Prostate gland (tissue), 2 donors: ENCODE results near the gene LGALS1. TPM values are rescaled to one million over a fixed set of nuclear protein-coding genes. Genes with fewer than 3 reads are reported as not detected.

Experiments
- DNase-seq: peaks from one replicate; pipeline ENCODE4 v3.0.0-alpha.2; 2019; ENCODE audit warnings: low spot score
- H3K27ac ChIP-seq, 2 donors: fragments of 200-600 bp; sonication (generic); 2 replicates each; pipeline ENCODE4 v1.5.1; 2017 to 2019
- H3K27me3 ChIP-seq: fragments of 200-600 bp; sonication (generic); replicated peaks from 2 replicates; pipeline ENCODE4 v1.5.1; 2019; ENCODE audit not compliant: insufficient read depth
- H3K36me3 ChIP-seq, 2 donors: fragments of 200-600 bp; sonication (generic); 1 replicate in 1 of 2; 2 replicates in 1 of 2; pipeline versions ENCODE4 v1.5.1 to v1.8.1; 2017 to 2019
- H3K4me1 ChIP-seq: fragments of 200-600 bp; sonication (generic); replicated peaks from 2 replicates; pipeline ENCODE4 v1.5.1; 2019
- H3K4me3 ChIP-seq, 2 donors: fragments of 200-600 bp; sonication (generic); 2 replicates each; pipeline ENCODE4 v1.5.1; 2017 to 2019
- H3K9me3 ChIP-seq: fragments of 200-600 bp; sonication (generic); 2 replicates; pipeline ENCODE4 v1.5.1; 2017
- POLR2A ChIP-seq: fragments of 450-650 bp; IDR thresholded peaks from one replicate; pipeline ENCODE4 v1.6.1; 2016; ENCODE audit warnings: antibody characterized with exemption, mild to moderate bottlenecking
- POLR2AphosphoS5 ChIP-seq: sonication (generic); formaldehyde crosslinking; IDR thresholded peaks from one replicate; pipeline ENCODE4 v1.6.1; 2017; ENCODE audit warnings: antibody characterized with exemption
- WGBS: methylation state at CpG from one replicate; pipeline ENCODE4 v1.1.5; 2018; 5-methylcytosine and 5-hydroxymethylcytosine counted together
- intact Hi-C: fragments of 100-400 bp; cut with DNase I; formaldehyde crosslinking; loops from one replicate; pipeline ENCODE4 v1.14.2; 2022
- total RNA-seq, 2 donors: library from RNA; depleted of rRNA; stranded (reverse); fragments of >200 nt; gene quantifications; one replicate each; pipeline ENCODE4 v1.1.0, GENCODE V29; 2016
- TF ChIP-seq, protein P1 (sequence below), 4 experiments: fragments of 200-600 bp in 2 of 4; fragments of 450-650 bp in 2 of 4; sonication (generic) in 2 of 4; IDR thresholded peaks; 1 replicate in 3 of 4; 2 replicates in 1 of 4; pipeline ENCODE4 v1.5.1; 2016 to 2019; ENCODE audit warnings: antibody characterized with exemption in 4 of 4, mild to moderate bottlenecking in 2 of 4, moderate library complexity in 2 of 4

The LGALS1 gene
- total RNA-seq, 2 donors from 2014 or later, result 365 to 1,063 TPM

DNA sequence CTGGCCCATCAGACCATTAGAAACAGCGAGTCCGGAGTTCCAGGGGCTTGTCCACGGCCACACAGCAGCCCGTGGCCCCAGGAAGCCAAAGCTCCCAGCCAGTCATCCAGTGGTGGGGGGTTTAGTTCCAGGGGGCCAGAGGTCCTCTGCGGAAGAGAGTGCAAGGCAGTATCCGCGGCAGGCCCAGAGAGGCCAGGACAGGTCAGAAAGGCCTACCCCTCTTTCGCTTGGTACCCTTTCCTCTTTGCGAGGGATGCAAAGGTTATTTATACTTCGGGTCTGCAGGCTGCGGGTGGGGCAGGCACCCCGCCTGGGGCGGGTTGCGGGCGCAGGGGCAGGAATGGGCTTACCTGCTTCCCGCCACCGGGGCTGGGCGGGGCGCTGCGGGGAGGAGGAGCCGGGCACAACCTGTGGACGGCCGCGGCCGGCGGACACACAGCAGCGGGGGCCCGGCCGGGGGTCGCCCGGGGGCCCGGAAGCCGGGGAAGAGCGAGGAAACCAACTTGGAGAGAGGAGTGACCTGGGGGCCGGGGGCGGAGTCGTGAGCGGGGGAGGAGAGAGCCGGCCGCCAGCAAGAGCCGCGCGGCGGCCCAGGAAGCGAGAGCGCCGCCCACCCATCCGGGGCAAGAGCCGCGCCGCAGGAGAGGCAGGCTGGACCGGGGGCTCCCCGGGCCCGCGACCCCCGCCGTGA, 36.2 kb upstream of the LGALS1 start, which contains the start of gene SH3BP1:
TSS of gene SH3BP1 (plus strand) at position 600 of the 691 bp plus-strand sequence. CDS start 119 bp downstream, outside the sequence.
- H3K9me3 ChIP-seq, result no peaks in the 10 kb centered on the region
- no peaks in the 10 kb centered on the region for H3K36me3 ChIP-seq
- intact Hi-C loops, result no loop called here
- H3K4me1 ChIP-seq, result no peaks in the 10 kb centered on the region
- 6% methylated on average over 39 of the region's 57 CpGs for WGBS
- peak within 1 kb of the TSS; percentile 73 to 80 for H3K27ac ChIP-seq
- no peak for DNase-seq
- peak within 1 kb of the TSS; percentile 57 for H3K4me3 ChIP-seq
- TF ChIP-seq POLR2A, result peak; percentile 60
- no peak for TF ChIP-seq POLR2AphosphoS5
- TF ChIP-seq, protein P1, sequence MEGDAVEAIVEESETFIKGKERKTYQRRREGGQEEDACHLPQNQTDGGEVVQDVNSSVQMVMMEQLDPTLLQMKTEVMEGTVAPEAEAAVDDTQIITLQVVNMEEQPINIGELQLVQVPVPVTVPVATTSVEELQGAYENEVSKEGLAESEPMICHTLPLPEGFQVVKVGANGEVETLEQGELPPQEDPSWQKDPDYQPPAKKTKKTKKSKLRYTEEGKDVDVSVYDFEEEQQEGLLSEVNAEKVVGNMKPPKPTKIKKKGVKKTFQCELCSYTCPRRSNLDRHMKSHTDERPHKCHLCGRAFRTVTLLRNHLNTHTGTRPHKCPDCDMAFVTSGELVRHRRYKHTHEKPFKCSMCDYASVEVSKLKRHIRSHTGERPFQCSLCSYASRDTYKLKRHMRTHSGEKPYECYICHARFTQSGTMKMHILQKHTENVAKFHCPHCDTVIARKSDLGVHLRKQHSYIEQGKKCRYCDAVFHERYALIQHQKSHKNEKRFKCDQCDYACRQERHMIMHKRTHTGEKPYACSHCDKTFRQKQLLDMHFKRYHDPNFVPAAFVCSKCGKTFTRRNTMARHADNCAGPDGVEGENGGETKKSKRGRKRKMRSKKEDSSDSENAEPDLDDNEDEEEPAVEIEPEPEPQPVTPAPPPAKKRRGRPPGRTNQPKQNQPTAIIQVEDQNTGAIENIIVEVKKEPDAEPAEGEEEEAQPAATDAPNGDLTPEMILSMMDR (IDR thresholded peaks at IDR 0.05), result peak in 1 of 4 experiments; percentile 20
- H3K27me3 ChIP-seq, result no peaks in the 10 kb centered on the region

DNA sequence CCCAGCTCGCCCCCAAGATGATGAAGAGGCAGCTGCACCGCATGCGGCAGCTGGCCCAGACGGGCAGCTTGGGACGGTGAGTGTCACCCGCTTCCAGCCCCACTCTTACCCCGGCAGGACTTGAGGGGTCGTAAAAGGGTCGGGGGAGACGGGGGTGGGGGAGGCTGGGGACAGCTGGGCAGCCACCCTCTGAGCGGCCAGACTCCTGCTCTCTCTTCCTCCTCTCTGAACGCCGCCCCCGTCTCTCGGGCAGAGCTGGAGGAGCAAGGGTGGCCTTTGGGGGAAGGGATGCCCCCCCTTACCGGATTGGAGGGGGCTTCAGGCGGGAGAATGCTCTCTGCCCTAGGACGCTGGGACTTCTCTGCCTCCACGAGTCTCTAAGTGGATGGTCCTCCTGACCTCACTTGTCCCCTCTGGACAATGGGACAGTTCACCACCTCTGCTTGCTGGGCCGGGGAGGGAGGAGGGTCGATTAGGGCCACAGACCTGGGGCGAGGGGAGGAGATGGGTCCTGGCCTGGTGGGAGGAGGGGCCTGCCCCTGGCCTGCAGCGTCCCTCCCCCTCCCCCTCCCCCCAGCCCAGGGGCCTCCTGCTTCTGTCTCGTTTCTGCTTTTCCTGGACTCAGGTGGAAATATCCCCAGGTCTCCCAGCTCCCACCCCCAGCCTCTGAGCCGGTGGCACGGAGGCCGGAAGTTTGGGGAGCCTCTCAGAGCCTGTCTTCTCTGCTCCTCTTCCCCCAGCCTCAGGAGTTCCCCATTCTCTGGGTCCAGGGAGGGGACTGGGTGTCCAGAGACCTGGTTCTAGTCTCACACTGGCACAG, 35.5 kb upstream of the LGALS1 start:
- no peak for TF ChIP-seq POLR2AphosphoS5
- Histone ChIP-seq H3K27me3 (no peaks in the 10 kb centered on the region), H3K4me3 (peak overlapping the region; percentile 57), H3K4me1 (no peaks in the 10 kb centered on the region), H3K27ac (peak overlapping the region; percentile 73 to 80), H3K9me3 (no peaks in the 10 kb centered on the region), H3K36me3 (no peaks in the 10 kb centered on the region)
- intact Hi-C loops, result loop anchor here (5.0 kb wide), 2 partner anchors 37 to 152 kb away; partner anchors contain the start of gene LGALS1
- no peak for DNase-seq
- 3% methylated on average over 25 of the region's 27 CpGs for WGBS

DNA sequence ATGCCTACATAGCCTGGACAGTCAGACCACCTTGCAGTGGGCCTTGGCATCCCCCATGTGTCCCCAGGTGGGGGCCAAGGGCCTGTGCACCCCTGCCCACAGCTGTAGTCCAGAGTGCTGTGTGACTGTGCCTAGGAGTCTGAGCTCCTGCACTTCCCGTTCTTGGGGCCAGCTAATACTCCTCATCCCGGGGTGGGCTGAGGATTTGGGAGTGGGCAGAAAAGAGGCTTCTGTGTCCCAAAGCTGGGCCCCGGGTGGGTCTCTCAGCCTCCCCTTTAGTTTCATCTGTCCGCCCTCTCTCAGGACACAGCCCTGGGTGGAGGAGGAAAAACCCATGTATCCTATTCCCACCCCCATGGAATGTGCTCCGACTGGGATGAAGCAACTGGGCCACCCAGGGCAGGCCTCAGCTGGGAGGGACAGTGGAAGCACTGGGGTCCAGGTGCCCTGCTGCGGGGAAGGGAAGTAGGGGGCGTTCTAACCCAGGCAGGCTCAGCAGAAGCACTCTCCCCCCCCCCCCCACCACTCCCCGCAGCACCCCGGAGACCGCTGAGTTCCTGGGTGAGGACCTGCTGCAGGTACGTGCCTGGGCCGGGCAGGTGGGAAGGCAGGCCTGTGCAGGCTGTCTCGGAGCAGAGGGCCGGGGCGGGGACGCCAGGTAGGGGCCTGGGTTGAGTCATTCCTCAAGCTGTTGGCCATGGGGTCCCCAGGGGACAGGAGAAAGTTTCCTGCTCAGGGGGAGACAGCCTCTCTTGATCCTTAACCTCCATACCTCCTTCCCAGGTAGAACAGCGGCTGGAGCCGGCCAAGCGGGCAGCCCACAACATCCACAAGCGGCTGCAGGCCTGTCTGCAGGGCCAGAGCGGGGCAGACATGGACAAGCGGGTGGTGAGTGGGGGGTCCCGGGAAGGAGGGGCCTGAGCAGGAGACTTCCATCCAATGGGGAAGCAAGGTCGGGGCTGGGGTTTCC, 34.6 kb upstream of the LGALS1 start:
- Histone ChIP-seq H3K9me3 (no peaks in the 10 kb centered on the region), H3K27ac (peak overlapping the region; percentile 73 to 80), H3K27me3 (no peaks in the 10 kb centered on the region), H3K4me3 (peak overlapping the region; percentile 57), H3K36me3 (no peaks in the 10 kb centered on the region), H3K4me1 (no peaks in the 10 kb centered on the region)
- no peak for TF ChIP-seq POLR2A
- TF ChIP-seq, protein P1 (IDR thresholded peaks at IDR 0.05), result no peak
- TF ChIP-seq POLR2AphosphoS5, result no peak
- peak; percentile 42 for DNase-seq
- 45% methylated on average over 24 of the region's 24 CpGs for WGBS
- intact Hi-C loops, result loop anchor here (5.0 kb wide), 2 partner anchors 36 to 151 kb away; partner anchors contain the start of gene LGALS1

DNA sequence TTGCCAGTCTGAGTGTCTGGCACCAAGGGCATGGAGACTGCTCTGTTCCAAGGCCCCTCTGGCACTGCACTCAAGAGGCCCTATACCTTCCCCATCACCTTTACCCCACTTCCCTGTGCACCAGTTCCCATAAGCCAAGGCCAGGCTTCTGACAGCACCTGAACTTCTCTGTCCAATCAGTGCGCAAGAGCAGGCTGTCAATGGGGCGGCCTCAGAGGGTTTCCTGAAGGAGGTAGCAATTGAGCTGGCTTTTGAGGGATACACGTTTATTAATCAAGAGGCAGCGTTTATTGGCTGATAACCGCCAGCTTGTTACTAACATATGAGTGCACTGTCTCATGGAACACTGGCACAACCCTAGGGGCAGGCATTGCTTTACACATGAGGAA, 33.9 kb upstream of the LGALS1 start:
- DNase-seq, result no peak
- Histone ChIP-seq H3K4me3 (no peak overlapping the region), H3K27me3 (no peaks in the 10 kb centered on the region), H3K9me3 (no peaks in the 10 kb centered on the region), H3K27ac (peak overlapping the region in 1 of 2 donors; percentile 80), H3K4me1 (no peaks in the 10 kb centered on the region), H3K36me3 (no peaks in the 10 kb centered on the region)
- intact Hi-C loops, result loop anchor here (5.0 kb wide), 2 partner anchors 36 to 151 kb away; partner anchors contain the start of gene LGALS1
- TF ChIP-seq, protein P1 (IDR thresholded peaks at IDR 0.05), result no peak
- TF ChIP-seq POLR2AphosphoS5 (no peak), POLR2A (no peak)
- 70% methylated on average over 5 of the region's 5 CpGs for WGBS
